Measurements from ENCODE around the gene USP44. TPM values are rescaled to one million over a fixed set of nuclear protein-coding genes. Genes with fewer than 3 reads are reported as not detected.

The USP44 gene
- total RNA-seq, 4 donors from 2014 or later, result 3.3 to 6.2 (median 5.3) TPM

- intact Hi-C loops (cut with DNase I), result loop anchor here (5.0 kb wide), 1 partner anchor 86 kb away; no protein-coding TSS in a partner anchor
These were observed 77.9 kb downstream of the USP44 start for GRCh38 chr12:95473231-95473883.

GRCh38 chr12:95470300-95470699 is 81.0 kb downstream of the USP44 start:
- Histone ChIP-seq H3K27ac (replicated peaks in 1 of 4) (no peak overlapping the region), H3K27me3 (no peaks in the 10 kb centered on the region), H3K4me1 (peaks cover 5 to 16% (median 15%) of the 10 kb centered on the region in 4 donors), H3K36me3 (no peaks in the 10 kb centered on the region), H3K9me3 (no peaks in the 10 kb centered on the region), H3K4me3 (no peak overlapping the region)
- no peak for TF ChIP-seq EP300 (IDR thresholded peaks at IDR 0.05)
- TF ChIP-seq POLR2A (IDR thresholded peaks at IDR 0.05; ENCODE audit: low read depth), result no peak
- TF ChIP-seq CTCF (IDR thresholded peaks at IDR 0.05), result no peak
- no peak for TF ChIP-seq POLR2AphosphoS5 (IDR thresholded peaks at IDR 0.05)
- no peak for DNase-seq (ENCODE audit: extremely low spot score)
- WGBS, result 91% methylated on average over 1 of the region's 1 CpG
- intact Hi-C loops (cut with DNase I), result loop anchor here (5.0 kb wide), 1 partner anchor 83 kb away; no protein-coding TSS in a partner anchor

More at GRCh38 chr12:95473231-95473883, 77.9 kb downstream of the USP44 start:
- DNase-seq (ENCODE audit: extremely low spot score), result no peak
- peaks cover 17 to 46% (median 40%) of the 10 kb centered on the region in 4 donors for H3K4me1 ChIP-seq
- H3K27ac ChIP-seq (replicated peaks in 1 of 4), result peak overlapping the region; percentile 85 to 96 (median 92)
- H3K27me3 ChIP-seq, result no peaks in the 10 kb centered on the region
- TF ChIP-seq CTCF (IDR thresholded peaks at IDR 0.05) (no peak), POLR2AphosphoS5 (IDR thresholded peaks at IDR 0.05) (no peak), EP300 (IDR thresholded peaks at IDR 0.05) (no peak), POLR2A (IDR thresholded peaks at IDR 0.05; ENCODE audit: low read depth) (no peak)
- H3K4me3 ChIP-seq, result peak overlapping the region; percentile 66 to 92 (median 86)
- peaks cover 5 to 25% (median 17%) of the 10 kb centered on the region in 4 donors for H3K36me3 ChIP-seq
- WGBS, result under 1% methylated on average over 17 of the region's 23 CpGs
- H3K9me3 ChIP-seq, result no peaks in the 10 kb centered on the region

Other genes starting within 250 kb of the USP44 start
- 10 to 100 TPM; 52.6 to 76.2 (median 69.7) TPM for gene METAP2, start 77.3 kb downstream of the USP44 start, total RNA-seq
- gene NTN4, start 239.3 kb upstream of the USP44 start, total RNA-seq, result 10 to 100 TPM; 46.7 to 73.1 (median 52.7) TPM

Data from esophagus muscularis mucosa (tissue), 4 donors.